HG02981 (cell line): ENCODE measurements around the gene FBXL17.

Experiments
- ATAC-seq: cut with Tn5 transposase; IDR thresholded peaks from one replicate; pipeline ENCODE4 v1.9.1; 2021; ENCODE audit warnings: mild to moderate bottlenecking, moderate library complexity; ENCODE audit not compliant: unreplicated experiment

FBXL17 gene

DNA sequence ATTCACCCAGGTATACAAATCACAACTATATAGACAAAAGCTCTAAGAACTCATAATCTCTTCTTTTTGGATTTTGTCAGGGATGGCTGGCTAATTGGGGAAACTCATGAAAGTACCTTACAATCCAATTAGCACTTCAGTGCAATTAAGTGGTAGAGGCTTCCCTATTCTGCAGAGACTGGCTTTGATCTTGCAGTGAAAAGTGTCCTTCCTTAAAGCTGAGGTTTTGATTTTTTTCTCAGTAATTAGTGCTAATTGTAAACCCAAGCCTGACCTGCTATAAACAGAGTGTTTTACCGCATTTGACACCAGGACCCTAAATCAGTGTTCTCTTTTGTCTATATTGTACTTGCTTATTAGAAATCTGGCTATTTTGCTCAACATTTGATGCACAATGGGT lies 417.2 kb downstream of the FBXL17 start:
- ATAC-seq: no peak

GRCh38 chr5:107959573-107960279 lies 422.2 kb downstream of the FBXL17 start:
- no peak for ATAC-seq

DNA sequence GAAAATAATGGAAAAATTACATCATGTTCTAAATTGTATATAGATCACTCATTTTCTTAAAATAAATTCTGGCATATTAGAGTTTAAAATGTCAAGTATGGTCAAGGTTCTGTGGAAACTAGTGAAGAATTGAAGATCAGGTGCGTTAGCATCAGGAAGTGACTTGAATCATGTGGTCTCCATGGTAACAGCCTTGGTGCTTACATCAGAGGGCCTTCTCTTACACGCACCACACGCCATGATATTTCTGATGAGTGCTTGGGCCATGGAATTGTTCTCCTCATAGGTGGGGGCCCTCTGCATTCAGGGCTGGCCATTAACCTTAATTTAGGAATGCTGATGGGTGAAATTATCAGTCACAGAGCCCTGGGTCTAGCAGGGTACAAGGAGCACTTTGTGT lies 423.0 kb downstream of the FBXL17 start:
- ATAC-seq: no peak

- ATAC-seq: no peak
These were observed 423.5 kb downstream of the FBXL17 start for GRCh38 chr5:107958432-107958831.

DNA sequence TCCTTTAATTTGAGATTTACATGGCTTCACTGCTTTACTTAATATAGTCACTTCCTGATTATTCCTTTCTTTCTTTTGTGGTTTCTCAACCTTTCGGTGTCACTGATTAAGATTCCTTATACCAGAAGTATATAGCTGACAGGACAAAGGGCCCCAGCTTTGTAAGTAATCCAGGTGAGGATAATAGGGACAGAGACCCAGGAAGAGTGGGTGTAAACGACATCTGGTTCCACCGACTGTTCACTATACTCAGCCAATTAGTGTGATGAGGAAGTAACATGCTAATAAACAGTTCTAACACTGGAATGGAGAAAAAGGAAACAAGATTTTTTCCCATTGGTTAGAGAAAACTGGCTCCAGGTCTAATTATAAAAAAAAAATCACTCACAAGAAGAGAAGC lies 424.8 kb downstream of the FBXL17 start:
- ATAC-seq: no peak

DNA sequence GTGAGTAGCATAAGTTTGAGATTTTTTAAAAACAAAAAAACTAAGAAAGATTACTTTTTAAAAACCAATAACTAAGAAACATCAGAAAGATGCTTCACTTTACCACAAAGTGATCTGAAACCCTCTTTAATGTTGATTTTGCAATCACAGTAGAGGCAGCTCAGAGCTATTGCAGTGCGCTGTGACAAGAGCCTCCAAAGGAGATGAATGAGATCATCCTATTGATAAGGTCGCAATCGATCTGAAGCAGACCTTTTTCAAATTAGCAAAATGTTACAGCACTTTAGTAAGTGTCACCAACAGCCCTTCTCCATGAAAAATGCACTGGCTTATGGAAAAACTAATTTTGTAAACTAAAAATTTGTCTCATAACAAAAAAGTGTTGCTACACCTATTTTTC lies 426.6 kb downstream of the FBXL17 start:
- no peak for ATAC-seq

DNA sequence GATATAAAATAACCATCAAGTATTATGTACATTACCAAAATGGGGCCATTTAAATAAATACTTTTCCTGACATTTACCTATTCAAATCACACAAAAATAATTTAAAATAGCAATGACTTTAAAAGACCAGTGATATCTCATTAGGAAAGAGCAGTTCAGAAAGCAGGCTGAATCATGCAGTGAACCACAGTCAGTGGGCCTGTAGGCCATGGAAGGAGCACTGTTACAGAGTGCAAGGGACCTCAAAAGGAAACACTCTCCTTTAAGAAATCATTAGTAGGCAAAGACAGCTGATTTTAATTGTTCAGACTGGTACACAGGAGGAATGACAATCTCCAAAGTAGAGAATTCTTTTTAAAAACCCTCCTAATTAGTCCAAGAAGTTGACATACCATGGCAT lies 427.6 kb downstream of the FBXL17 start:
- no peak for ATAC-seq

DNA sequence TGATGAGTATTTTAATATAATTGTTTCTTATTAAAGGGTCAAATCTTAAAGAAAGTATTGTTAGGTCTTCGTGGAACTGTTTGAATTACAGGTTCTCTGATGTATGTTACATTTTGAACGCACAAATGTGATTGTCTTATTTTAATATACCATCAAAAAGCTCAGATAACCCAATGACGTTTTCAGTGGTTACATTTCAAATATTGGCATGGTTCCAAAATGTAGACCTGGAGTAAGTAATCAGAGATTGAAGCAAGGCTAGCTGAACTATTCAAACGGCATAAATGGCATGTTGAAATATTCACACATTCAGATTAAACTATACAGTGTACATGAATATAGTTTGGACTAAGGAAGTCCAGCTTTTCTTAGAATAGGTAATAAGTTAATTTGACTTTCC lies 429.4 kb downstream of the FBXL17 start:
- ATAC-seq: no peak

GRCh38 chr5:107951309-107951708 lies 430.6 kb downstream of the FBXL17 start:
- ATAC-seq: no peak

DNA sequence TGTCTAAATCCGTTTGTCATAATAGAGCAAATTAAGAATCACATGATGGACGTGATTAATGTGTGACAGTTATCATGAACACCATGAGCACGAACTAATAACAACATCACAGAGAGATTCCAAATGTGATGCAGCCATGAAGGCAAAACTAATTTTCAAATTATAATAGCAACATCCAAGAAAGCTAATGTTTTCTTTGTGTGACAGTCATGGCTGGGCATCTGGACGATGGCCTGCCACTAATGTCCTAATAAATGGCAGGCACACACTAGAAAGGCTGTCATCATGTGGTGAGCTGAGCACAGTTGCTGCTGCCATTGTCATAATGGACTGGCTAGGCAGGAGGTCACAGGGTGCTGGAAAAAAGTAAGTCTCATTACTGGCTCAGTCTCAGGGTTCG lies 431.1 kb downstream of the FBXL17 start:
- ATAC-seq: no peak

- ATAC-seq: no peak
These were observed 432.1 kb downstream of the FBXL17 start for GRCh38 chr5:107949688-107950341.

DNA sequence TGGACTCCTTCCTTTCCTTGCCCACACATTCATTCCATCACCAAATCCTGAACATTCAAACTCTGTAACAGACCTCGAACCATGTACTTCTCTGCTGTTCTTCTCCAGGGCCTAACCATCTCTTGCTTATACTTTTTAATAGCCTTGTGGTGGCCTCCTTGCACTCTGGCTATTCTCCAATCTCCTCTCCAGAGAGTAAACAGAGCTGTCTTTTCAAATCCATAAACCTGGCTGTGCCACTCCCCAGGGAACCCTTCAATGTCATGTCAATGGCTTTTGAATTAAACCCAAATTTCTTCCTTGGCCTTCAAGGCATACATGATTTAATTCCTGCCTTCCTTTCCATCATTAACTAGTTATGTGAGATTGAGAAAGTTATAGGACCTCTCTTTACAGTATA lies 433.5 kb downstream of the FBXL17 start:
- ATAC-seq: no peak

DNA sequence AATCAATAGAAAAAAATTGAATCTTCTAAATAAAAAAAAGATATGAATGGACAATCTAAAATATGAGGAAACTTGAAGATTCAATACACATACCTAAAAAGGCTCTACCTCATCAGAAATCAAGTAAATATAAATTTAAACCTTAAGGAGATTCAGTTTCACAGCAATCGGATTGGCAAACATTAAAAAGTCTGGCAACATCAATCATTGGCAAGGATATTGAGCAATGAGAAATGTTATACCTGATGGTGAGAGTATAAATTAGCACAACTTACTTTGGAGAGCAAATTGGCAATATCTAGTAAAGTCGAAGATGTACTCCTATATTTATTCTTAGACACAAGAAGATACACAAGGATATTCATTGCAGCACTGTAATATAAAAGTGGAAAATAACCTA lies 436.8 kb downstream of the FBXL17 start:
- no peak for ATAC-seq

DNA sequence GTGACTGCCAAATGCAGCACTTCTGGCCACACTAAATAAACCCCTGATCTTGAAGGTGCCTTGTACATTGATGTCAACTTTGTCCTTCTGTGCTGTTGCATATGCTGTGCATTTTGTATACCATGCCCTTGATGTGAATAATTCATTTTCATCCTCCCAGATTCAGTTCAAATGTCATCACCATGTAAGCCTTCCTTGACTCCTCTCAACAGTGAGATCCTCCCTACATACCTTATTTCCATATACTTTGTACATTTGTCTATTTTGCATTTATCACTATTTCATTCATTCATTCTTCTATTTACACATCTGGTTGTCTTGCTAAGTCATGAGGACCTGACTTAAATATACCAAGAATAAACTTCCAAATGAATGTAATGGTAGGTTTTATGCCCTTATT lies 438.0 kb downstream of the FBXL17 start:
- ATAC-seq: no peak

- no peak for ATAC-seq
These were observed 440.9 kb downstream of the FBXL17 start for GRCh38 chr5:107941036-107941435.

- no peak for ATAC-seq
These were observed 444.1 kb downstream of the FBXL17 start for GRCh38 chr5:107937651-107938355.

DNA sequence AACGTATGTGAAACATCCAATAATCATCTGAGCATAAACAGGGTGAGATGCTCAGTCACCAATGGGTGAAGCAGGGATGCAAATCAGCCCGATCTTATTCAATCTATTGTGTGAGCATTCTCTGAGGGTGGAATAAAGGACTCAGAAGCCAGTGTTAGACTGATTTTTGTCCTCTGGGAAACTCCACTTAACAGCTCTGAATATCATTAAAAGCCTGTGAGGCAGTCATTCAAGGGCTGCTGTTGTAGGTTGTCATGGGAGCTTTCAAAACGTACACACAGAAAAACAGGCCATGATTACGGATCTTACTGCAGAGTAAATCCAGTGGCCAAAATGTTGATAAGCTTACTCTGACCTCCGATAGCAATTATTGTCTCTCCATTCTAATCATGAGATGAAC lies 444.7 kb downstream of the FBXL17 start:
- ATAC-seq: no peak

DNA sequence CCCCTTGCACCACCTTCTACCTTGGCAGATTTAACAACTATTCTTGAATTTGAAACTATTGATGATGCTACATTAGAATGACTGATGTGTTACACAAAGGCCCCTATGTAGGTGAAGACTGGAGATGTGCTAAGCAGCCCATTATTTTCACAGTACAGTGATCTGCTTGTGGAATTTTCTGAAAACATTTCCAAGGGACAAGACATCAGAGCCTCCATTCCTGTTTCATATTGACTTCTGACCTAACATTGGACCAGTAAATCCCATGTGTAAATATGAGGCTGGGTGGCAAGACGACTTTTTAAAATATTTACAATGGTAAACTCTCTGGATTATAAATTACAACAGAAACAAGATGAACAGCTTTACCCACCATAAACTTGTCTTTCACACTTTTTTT lies 445.4 kb downstream of the FBXL17 start:
- ATAC-seq: no peak

DNA sequence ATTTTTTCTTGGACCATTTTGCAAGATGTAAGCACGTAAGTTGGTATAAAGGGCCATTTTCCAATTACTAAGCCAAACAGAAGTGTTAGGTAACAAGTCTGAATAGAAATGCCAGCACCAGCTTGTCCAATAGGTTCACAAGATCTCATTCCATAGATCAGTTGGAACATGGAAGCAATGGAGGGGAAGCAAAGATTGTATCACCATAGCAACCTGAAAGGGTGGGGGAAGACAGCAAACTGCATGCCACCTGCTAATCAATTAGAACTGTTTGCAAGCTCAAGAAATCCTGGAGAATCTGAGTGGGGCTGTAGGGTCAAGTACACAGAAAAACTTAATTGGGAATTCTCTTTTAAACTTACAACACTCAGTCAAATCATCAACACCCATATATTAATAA lies 446.3 kb downstream of the FBXL17 start:
- ATAC-seq: no peak

- ATAC-seq: no peak
These were observed 448.6 kb downstream of the FBXL17 start for GRCh38 chr5:107933326-107933725.

DNA sequence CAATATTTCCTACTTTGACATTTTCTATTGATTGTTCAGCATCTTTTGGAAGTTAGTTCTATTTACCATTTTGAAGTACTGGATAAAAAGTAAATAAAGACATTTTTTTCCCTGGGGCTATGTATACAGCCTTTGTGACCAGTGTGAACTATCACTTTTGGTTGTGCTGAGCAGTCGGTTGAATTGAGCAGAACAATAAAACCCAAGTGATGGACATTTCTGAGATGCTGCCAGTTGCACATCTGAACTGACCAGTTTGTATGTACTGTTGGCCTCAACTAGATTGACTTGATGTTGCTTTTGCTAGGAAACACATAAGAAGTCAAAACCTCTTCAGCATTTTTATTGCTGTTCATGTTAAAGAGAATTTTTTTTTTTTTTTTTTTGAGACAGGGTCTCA lies 451.0 kb downstream of the FBXL17 start:
- ATAC-seq: no peak

- no peak for ATAC-seq
These were observed 451.8 kb downstream of the FBXL17 start for GRCh38 chr5:107930092-107930491.
